ENCODE data around the gene EPB41L4A.

The EPB41L4A gene

GRCh38 chr5:112316006-112316405 lies 103.1 kb downstream of the EPB41L4A start:
- no peak for DNase-seq (ENCODE audit: low read depth in 1 of 2, low spot score in 1 of 2)

DNA sequence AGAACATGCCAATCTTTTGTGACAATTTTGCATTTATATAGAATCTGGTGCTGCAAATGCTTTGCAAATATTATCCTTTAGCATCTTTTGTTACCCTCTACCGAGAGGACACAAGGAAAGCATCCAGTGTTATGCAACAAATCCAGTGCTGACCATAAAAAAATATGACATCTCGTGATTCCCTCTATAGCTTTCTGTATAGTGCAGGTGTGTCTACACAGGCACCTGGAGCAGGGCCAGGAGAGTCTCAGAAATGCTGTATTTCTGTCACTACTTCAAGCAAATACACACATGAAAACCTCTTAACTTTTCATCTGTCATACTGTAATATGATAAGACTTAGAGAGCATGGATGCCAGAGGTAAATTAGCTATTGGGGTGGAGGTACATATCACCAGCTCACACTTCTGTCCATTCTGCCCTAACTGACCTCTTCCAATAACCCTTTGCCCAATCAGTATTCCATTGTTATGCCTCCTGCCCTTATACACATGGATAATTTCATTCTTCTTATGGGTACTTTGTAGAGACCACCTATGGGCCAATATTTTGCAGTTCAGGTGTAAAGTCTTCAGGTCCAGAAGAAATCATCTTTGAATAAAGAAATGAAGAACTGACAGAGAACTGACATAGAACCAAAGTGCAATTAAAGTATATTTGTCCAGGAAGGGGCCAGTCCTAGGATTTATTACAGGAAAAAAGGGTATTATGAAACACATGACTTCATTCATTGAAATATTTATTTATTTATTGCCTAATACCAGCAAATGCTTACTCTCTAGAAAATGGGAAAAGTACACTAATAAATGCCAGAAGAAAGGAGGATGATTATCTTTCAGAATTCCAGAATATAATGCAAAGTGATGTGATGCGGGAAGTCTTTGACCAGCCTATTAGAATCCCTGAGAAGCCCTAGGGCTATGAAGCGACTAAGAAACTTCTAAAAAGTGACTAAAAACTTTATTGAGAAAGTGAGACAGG lies 106.5 kb downstream of the EPB41L4A start:
- no peak for DNase-seq (ENCODE audit: low read depth in 1 of 2, low spot score in 1 of 2)

- DNase-seq (ENCODE audit: low read depth in 1 of 2, low spot score in 1 of 2) = no peak
Observed at GRCh38 chr5:112310746-112311145, 108.3 kb downstream of the EPB41L4A start.

DNA sequence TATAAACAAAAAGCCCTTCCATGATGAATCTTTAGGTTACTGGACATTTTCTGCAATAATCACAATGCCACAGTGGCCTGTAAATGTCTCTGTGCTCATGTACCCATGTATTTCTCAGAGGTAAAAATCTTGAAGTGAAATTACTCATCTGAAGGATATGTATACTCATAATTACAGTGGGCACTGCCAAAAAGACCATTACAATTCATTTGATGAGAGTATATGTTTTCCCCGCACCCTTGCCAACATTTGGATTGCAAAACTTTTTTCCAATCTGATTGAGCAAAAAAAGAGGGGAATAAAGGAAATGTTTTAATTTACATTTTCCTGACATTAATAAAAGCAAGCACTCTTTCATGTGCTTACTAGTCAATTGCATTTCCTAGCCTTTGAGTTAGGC lies 110.5 kb downstream of the EPB41L4A start:
- no peak for DNase-seq (ENCODE audit: low read depth in 1 of 2, low spot score in 1 of 2)

DNA sequence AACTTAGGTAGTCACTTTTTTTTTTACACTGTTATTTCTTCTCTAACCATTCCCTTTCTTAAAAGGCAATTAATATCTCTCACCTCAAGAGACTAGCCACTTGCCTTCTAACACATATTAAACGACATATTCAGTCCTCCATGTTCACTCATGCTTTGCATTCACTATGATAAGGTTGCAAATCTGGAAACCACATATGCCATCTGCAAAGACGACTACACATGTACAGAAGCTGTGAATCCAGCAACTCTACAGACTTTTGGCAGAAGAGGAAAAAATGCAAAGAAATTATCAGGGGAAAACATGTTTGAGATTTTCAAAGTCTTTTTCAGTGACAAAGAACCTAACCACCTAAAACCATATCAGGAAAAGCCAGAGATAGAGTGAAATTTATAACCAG lies 112.1 kb downstream of the EPB41L4A start:
- DNase-seq (ENCODE audit: low read depth in 1 of 2, low spot score in 1 of 2) = no peak

DNA sequence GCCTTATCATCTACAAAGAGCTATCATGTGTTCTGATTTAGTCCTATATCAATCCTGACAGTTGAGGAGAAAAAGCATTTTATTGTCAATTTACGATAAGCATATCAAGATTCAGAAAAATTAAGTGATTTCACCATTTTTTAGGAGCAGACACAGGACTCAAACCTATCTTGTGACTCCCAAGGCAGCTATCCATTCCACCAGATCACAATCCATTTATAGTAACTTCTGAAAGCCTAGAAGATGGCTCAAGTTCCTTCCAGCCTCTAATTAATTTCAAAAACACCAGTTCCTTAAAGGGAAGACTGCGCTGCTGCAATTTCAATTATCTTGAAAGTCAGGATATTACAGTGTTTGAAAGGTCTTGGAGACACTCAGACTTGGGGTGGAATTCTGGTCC lies 114.3 kb downstream of the EPB41L4A start:
- no peak for DNase-seq (ENCODE audit: low read depth in 1 of 2, low spot score in 1 of 2)

GRCh38 chr5:112303685-112304084 lies 115.4 kb downstream of the EPB41L4A start:
- DNase-seq (ENCODE audit: low read depth in 1 of 2, low spot score in 1 of 2) = no peak

DNA sequence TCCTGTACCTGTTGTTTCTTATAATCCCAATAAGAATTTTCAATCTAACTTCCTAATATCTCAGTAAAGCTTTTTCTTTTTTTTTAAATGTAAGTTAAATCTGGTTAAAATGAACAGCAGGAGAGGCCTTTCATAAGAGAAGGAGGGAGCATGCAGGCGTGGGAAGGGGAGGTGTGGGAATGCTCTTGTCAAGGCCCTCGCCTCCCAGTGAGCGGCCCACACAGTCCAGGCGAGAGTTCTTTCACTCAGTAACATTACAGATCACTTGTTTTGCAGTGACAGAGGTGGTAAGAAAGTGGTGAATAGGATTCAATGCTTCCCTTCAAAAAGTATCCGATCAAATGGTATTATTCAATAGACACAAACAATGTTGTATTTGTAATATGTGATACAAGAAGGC lies 125.0 kb downstream of the EPB41L4A start:
- DNase-seq (ENCODE audit: low read depth in 1 of 2, low spot score in 1 of 2) = no peak

- DNase-seq (ENCODE audit: low read depth in 1 of 2, low spot score in 1 of 2) = no peak
Observed at GRCh38 chr5:112293587-112293986, 125.5 kb downstream of the EPB41L4A start.

GRCh38 chr5:112290691-112291090 lies 128.4 kb downstream of the EPB41L4A start:
- no peak for DNase-seq (ENCODE audit: low read depth in 1 of 2, low spot score in 1 of 2)

DNA sequence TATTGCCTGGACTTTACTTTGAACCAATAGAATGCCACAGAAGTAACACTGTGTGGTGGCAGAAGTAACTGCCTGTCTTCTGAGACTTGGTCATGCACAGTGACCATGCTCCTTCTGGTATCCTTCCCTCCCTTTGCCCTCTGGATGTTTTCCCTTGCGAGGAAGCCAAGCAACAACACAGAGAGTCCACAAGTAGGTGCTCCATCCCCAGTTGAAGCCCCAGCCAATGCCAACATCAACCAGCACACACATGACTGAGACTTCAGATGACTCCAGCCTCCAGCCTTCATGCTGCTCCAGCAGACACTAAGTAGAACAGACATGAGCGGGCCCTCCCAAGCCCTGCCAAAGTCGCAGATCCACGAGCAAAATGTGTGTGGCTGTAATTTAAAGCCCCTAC lies 129.6 kb downstream of the EPB41L4A start:
- no peak for DNase-seq (ENCODE audit: low read depth in 1 of 2, low spot score in 1 of 2)

- no peak for DNase-seq (ENCODE audit: low read depth in 1 of 2, low spot score in 1 of 2)
Observed at GRCh38 chr5:112283943-112284929, 134.8 kb downstream of the EPB41L4A start.

DNA sequence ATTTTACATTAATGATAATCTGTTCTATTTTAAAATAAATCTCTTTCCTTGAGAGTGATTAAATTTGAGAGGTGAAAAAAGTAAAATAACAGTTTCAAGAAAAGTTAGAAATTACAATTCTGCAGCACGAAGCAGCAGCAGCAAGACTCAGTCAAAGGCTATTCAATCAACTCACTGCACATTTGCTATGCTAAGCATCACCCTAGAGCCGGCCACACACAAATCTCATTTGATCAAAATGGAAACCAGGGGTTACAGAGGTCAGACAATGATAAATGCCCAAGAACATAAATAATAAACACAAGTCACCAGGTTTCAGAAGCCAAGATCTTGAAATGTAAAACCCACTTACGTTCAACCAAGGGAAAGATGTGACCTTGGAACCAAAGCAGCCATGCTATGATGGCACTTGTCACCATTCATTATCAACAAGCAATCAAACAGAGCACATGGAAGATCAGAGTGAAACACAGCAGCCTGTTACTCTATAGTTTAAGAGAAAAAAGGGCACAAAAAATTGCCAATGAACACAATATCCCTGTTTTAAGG lies 136.0 kb downstream of the EPB41L4A start:
- DNase-seq (ENCODE audit: low read depth in 1 of 2, low spot score in 1 of 2) = no peak

DNA sequence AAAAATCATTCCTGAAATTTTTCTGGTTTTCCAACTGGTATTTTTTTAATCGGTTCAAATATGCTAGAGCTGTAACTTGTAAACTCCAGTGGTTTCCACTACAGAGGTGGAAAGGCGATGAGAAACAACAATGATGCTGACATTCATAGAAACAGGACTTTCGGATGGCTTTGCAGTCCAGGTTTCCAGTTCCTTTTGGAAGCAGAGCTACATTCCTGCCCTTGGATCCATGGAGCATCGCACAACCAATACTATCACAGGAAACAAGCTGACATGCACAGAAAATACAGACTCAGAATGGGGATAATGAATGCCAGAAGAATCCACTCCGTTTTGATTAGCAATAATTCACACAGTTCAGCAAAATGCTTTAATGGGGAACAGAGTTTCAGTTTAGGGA lies 140.0 kb downstream of the EPB41L4A start:
- DNase-seq (ENCODE audit: low read depth in 1 of 2, low spot score in 1 of 2) = no peak

DNA sequence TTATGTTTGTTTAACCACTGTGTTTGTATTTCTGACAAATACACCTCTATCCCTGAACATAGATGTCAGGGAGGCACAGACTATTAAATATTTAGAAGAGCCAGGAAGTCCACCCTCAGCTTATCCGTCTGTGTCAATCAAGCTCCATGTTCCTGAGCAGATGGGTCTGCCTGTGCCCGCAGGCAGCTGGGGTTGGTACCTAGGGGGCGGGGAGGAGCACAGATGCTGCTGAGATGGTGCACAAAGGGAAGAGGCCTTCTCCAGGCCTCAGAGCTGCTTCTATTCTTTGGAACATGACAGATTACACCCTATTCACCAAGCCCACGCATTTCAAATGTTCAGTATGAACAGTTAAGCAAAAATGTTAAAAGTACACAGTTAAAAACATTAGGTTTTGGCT lies 142.1 kb downstream of the EPB41L4A start:
- no peak for DNase-seq (ENCODE audit: low read depth in 1 of 2, low spot score in 1 of 2)

DNA sequence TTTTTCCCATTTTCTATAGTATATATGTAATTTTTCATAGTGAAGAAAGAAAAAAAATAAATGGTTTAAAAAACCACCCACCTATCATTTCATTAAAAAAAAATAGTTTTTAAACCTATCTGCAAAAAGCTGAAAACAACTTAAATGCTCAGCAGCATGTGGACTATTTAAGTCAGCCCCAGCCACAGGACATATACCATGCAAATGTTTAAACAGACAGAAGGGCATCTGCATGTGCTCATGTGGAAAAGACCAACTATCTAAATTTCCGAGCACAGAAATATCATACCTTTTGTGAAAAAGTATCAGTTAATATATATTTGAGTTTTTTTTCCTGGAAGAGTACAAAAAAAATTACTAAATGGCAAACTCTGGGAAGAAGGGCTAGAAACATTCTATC lies 143.4 kb downstream of the EPB41L4A start:
- no peak for DNase-seq (ENCODE audit: low read depth in 1 of 2, low spot score in 1 of 2)

DNA sequence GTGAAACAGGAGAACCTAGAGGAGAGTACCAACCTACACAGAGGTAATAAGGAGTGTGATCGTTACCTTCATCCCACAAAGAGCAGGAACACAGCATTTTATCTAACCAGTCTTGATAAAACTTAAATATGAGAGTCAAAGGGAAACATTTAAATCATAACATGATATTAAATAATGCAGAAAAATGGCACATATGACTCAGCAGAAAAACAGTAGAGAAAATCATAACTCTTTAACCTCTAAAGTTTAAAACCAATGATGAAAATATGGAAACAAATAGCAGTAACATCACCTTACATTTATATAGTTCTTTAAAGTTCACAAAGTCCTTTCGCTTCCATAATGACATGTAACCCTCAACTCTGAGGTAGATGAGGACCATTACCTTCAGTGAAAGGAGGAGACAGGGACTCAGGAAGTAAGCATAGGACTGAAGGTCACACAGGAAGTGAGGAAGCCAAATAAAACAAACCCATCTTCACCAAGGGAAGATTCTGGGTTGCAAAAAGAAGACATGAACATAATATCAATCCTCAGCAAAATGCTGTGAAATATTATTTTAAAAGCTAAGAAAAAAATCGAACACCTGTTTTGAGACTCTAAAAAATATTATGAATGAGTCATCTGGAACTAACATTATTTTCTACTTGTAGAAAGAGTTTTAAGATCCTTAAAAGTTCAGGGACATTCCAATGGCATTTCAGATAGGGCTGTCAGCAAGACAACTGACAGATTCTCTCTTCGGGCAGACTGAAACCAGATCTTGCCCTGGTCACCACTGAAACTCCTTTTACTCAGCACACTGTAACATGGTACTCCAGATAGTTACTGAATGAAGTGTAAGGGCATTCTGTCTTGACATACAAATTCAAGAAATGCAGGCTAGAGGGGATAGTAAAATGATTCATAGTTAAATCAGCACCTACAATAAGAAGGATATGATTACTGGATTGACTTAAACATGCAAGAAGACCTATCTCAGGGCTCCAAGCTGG lies 148.5 kb downstream of the EPB41L4A start:
- no peak for DNase-seq (ENCODE audit: low read depth in 1 of 2, low spot score in 1 of 2)

DNA sequence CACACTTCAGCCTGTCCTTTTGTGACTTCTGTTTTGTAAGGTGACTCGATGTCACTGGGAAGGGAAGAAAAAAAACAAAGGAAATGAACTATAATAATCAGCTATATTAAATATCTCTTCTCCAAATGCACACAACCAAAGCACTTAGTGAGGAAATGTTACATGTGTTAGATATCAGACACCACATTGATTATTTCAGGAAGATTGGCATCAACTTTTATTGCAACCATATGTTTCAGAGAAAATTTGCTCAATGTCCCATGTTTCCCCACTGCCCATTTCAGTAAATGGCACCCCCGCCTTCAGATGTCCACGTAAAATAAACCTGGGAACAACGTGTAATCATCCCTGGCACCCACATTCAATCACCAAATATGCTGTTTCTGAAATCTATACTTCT lies 151.8 kb downstream of the EPB41L4A start:
- no peak for DNase-seq (ENCODE audit: low read depth in 1 of 2, low spot score in 1 of 2)

GRCh38 chr5:112264666-112265065 lies 154.4 kb downstream of the EPB41L4A start:
- DNase-seq (ENCODE audit: low read depth in 1 of 2, low spot score in 1 of 2) = no peak

DNA sequence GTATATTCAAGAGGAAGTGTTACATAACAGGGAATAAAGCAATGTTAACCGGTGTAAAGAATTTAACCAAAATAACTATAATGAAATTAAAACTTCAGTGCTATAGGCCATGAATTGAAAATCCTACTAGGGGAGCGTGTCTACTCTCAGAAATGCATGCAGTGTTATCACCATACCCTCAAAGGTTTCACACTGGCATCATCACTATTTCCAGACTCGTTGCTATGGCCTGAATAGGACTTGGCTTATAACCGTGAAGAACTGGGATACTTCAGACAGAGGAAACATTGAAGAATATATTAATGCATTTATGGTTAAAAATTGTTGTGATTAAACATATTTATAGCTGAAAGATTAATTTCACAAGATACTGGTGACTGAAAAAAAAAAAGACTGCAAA lies 154.9 kb downstream of the EPB41L4A start:
- DNase-seq (ENCODE audit: low read depth in 1 of 2, low spot score in 1 of 2) = no peak

Data from stimulated activated CD4-positive, alpha-beta T cell treated with anti-CD3 and anti-CD28 coated beads, Interleukin-15, amount 100 ng/mL, for 1 hour (primary cell).